HCT116 (cell line): ENCODE measurements around the gene MCUR1. TPM values are rescaled to one million over a fixed set of nuclear protein-coding genes. Genes with fewer than 3 reads are reported as not detected.
"Not testable (repeated sequence)": the region's sequence is repeated elsewhere in the genome, so short reads cannot be mapped to it uniquely, and the experiment has no call there.

Experiments
- ATAC-seq: fragments of 200-7000 bp; cut with Tn5 transposase; 2 replicates; pipeline ENCODE4 v1.9.1; 2020; ENCODE audit warnings: mild to moderate bottlenecking, moderate library complexity
- BruUV-seq: library from RNA; stranded (reverse); fragments of 400-500 nt; replicated peaks from 2 replicates; lab custom pipeline; 2021; lab: Mats Ljungman, UMichigan
- CTCF ChIA-PET: fragments of 300-600 bp; sonication (Branson Sonifier 250); formaldehyde crosslinking; loops from one replicate; lab custom pipeline; 2021; ENCODE audit warnings: antibody characterized with exemption; lab: Charles Lee
- POLR2A ChIA-PET: fragments of 300-600, 350-600 bp; sonication (Branson Sonifier 250); formaldehyde crosslinking; loops from one replicate; lab custom pipeline; 2021; ENCODE audit warnings: antibody characterized with exemption; lab: Charles Lee
- RAD21 ChIA-PET, 2 experiments: fragments of 300-600 bp; sonication (Branson Sonifier 250); formaldehyde crosslinking; loops; one replicate each; lab custom pipeline; 2023; ENCODE audit warnings: low total read pairs in 2 of 2; ENCODE audit not compliant: uncharacterized antibody in 2 of 2, unreplicated experiment in 2 of 2, low non-redundant PET in 1 of 2; lab: Charles Lee
- DNase-seq: peaks from one replicate; pipeline ENCODE4 v3.0.0-alpha.2; 2010; ENCODE audit warnings: low read depth, low spot score
- H2AFZ ChIP-seq: fragments of 200-600 bp; shearing (Covaris generic), sonication (generic); 2 replicates; pipeline ENCODE4 v1.6.1; 2017; ENCODE audit warnings: low read depth, mixed run types, mixed read lengths, antibody characterized with exemption, low read length; ENCODE audit not compliant: poor library complexity, severe bottlenecking
- H3K27ac ChIP-seq: 2 replicates; pipeline ENCODE4 v1.5.1; 2012; ENCODE audit warnings: low read depth, low read length
- H3K27me3 ChIP-seq: fragments of 200-600 bp; sonication (generic); 2 replicates; pipeline ENCODE4 v1.6.1; 2016; ENCODE audit warnings: mixed run types, low read length, mixed read lengths; ENCODE audit not compliant: insufficient read depth
- H3K36me3 ChIP-seq, 2 experiments: fragments of 200-500 bp in 1 of 2; fragments of 200-600 bp in 1 of 2; sonication (Bioruptor generic) in 1 of 2; sonication (generic) in 1 of 2; 2 replicates each; pipeline versions ENCODE4 v1.5.1 to v1.6.1; 2014 to 2016; ENCODE audit warnings: low read length in 2 of 2, inconsistent platforms in 1 of 2, mixed read lengths in 1 of 2, mixed run types in 1 of 2; ENCODE audit not compliant: insufficient read depth in 2 of 2, control insufficient read depth in 1 of 2
- H3K4me1 ChIP-seq, 2 experiments: fragments of 200-600 bp in 1 of 2; sonication (generic) in 1 of 2; 2 replicates each; pipeline versions ENCODE4 v1.5.1 to v1.6.1; 2012 to 2017; ENCODE audit warnings: low read length in 2 of 2, inconsistent platforms in 1 of 2, mild to moderate bottlenecking in 1 of 2, mixed read lengths in 1 of 2, mixed run types in 1 of 2, moderate library complexity in 1 of 2; ENCODE audit not compliant: insufficient read depth in 2 of 2, control insufficient read depth in 1 of 2
- H3K4me2 ChIP-seq: fragments of 200-600 bp; sonication (generic); 2 replicates; pipeline ENCODE4 v1.6.1; 2017; ENCODE audit warnings: mixed run types, low read length, mixed read lengths
- H3K4me3 ChIP-seq, 2 experiments: fragments of 200-600 bp in 1 of 2; sonication (generic) in 1 of 2; replicated peaks in 1 of 2; 2 replicates each; pipeline ENCODE4 v1.5.1; 2011 to 2016; ENCODE audit warnings: low read length in 2 of 2, control low read depth in 1 of 2, low read depth in 1 of 2, mild to moderate bottlenecking in 1 of 2, mixed read lengths in 1 of 2, mixed run types in 1 of 2
- H3K79me2 ChIP-seq: fragments of 200-600 bp; sonication (generic); 2 replicates; pipeline ENCODE4 v1.6.1; 2017; ENCODE audit warnings: mild to moderate bottlenecking, mixed run types, low read length, moderate library complexity, mixed read lengths; ENCODE audit not compliant: insufficient read depth
- H3K9ac ChIP-seq: fragments of 200-600 bp; sonication (generic); 2 replicates; pipeline ENCODE4 v1.6.1; 2016; ENCODE audit warnings: low read length, mixed read lengths
- H3K9me2 ChIP-seq: fragments of 200-600 bp; sonication (generic), shearing (Covaris generic); 2 replicates; pipeline ENCODE4 v1.6.1; 2017; ENCODE audit warnings: mixed run types, mild to moderate bottlenecking, moderate library complexity; ENCODE audit not compliant: insufficient read depth
- H3K9me3 ChIP-seq, 2 experiments: fragments of 200-500 bp in 1 of 2; fragments of 200-600 bp in 1 of 2; sonication (Bioruptor generic) in 1 of 2; sonication (generic) in 1 of 2; 2 replicates each; pipeline ENCODE4 v1.6.1; 2014 to 2017; ENCODE audit warnings: low read length in 2 of 2, mixed read lengths in 2 of 2, inconsistent platforms in 1 of 2, low read depth in 1 of 2, mild to moderate bottlenecking in 1 of 2, mixed run types in 1 of 2, moderate library complexity in 1 of 2; ENCODE audit not compliant: control insufficient read depth in 1 of 2, insufficient read depth in 1 of 2
- H4K20me1 ChIP-seq: fragments of 200-600 bp; sonication (generic), shearing (Covaris generic); 2 replicates; pipeline ENCODE4 v1.6.1; 2017; ENCODE audit warnings: mixed run types, mild to moderate bottlenecking, moderate library complexity; ENCODE audit not compliant: insufficient read depth
- CTCF ChIP-seq, 3 experiments: fragments of 200-600 bp in 1 of 3; sonication (generic) in 1 of 3; IDR thresholded peaks in 2 of 3; conservative IDR thresholded peaks in 1 of 3; 2 replicates each; pipeline ENCODE4 v1.5.1; 2012 to 2017; ENCODE audit warnings: low read depth in 2 of 3, low read length in 2 of 3, antibody characterized with exemption in 1 of 3, borderline replicate concordance in 1 of 3, control low read depth in 1 of 3, mild to moderate bottlenecking in 1 of 3, mixed read lengths in 1 of 3, mixed run types in 1 of 3, moderate library complexity in 1 of 3; ENCODE audit not compliant: insufficient read depth in 1 of 3
- ELF1 ChIP-seq: IDR thresholded peaks from 2 replicates; pipeline ENCODE4 v1.6.1; 2012; ENCODE audit warnings: low read depth, borderline replicate concordance
- FOSL1 ChIP-seq: IDR thresholded peaks from 2 replicates; pipeline ENCODE4 v1.6.1; 2012; ENCODE audit warnings: low read depth
- JUND ChIP-seq: IDR thresholded peaks from 2 replicates; pipeline ENCODE4 v1.6.1; 2012
- MAX ChIP-seq: IDR thresholded peaks from 2 replicates; pipeline ENCODE4 v1.6.1; 2012
- SIN3A ChIP-seq: IDR thresholded peaks from 2 replicates; pipeline ENCODE4 v1.6.1; 2012; ENCODE audit warnings: low read depth
- SRF ChIP-seq: IDR thresholded peaks from 2 replicates; pipeline ENCODE4 v1.6.1; 2012; ENCODE audit warnings: low read depth
- YY1 ChIP-seq: IDR thresholded peaks from 2 replicates; pipeline ENCODE4 v1.6.1; 2011; ENCODE audit warnings: low read length, low read depth, moderate library complexity, mild to moderate bottlenecking; ENCODE audit not compliant: insufficient replicate concordance; ENCODE audit errors: extremely low read depth
- intact Hi-C: fragments of 100-400 bp; cut with micrococcal nuclease; formaldehyde crosslinking; loops from 2 replicates; pipeline ENCODE4 v1.10.0; 2022
- total RNA-seq: library from RNA; stranded (reverse); gene quantifications from one replicate; pipeline ENCODE4 v1.2.1, GENCODE V29; 2021; ENCODE audit not compliant: unreplicated experiment

Gene MCUR1
- total RNA-seq, 1 experiment from 2014 or later: 33.2 TPM

GRCh38 chr6:13863699-13864155, 49.4 kb upstream of the MCUR1 start:
- no peak for DNase-seq

GRCh38 chr6:13860556-13861185, 46.3 kb upstream of the MCUR1 start:
- intact Hi-C loops, CTCF ChIA-PET, POLR2A ChIA-PET, H3K9ac ChIP-seq, H3K9me3 ChIP-seq, H2AFZ ChIP-seq, ATAC-seq, RAD21 ChIA-PET, H3K4me3 ChIP-seq, H3K4me2 ChIP-seq, H3K36me3 ChIP-seq, H4K20me1 ChIP-seq, H3K27ac ChIP-seq, H3K4me1 ChIP-seq, H3K9me2 ChIP-seq, H3K79me2 ChIP-seq, BruUV-seq, DNase-seq, H3K27me3 ChIP-seq: not testable (repeated sequence)

More at GRCh38 chr6:13863699-13864155, 49.4 kb upstream of the MCUR1 start:
- Histone ChIP-seq H3K4me2 (no peak overlapping the region), H3K27me3 (no peaks in the 10 kb centered on the region), H3K4me1 (peaks cover 0 to 5% of the 10 kb centered on the region in 2 experiments; a peak in 2 of 4 replicates), H3K36me3 (no peaks in the 10 kb centered on the region), H3K27ac (no peak overlapping the region)
- ATAC-seq: 0 out of 2 replicates have a peak, but pooled peaks have one; percentile 30
- POLR2A ChIA-PET: no interaction called here
- no peak for TF ChIP-seq SIN3A
- TF ChIP-seq MAX: no peak
- TF ChIP-seq YY1: no peak
- TF ChIP-seq FOSL1: 0 out of 2 replicates have a peak, but pooled peaks have one; percentile 13
- no peak for TF ChIP-seq CTCF (IDR thresholded peaks at IDR 0.05 in 2 of 3, conservative IDR thresholded peaks at IDR 0.05 in 1 of 3; ENCODE audit: borderline replicate concordance in 1 of 3, insufficient read depth in 1 of 3, low read depth in 2 of 3, low read length in 2 of 3)
- TF ChIP-seq ELF1: no peak
- no peak for TF ChIP-seq SRF
- TF ChIP-seq JUND: no peak
- TF ChIP-seq, all 23 proteins: peak for 1
- no peak overlapping the region for H3K4me3 ChIP-seq
- no peaks in the 10 kb centered on the region for H3K9me3 ChIP-seq
- intact Hi-C loops: no loop called here
- H3K79me2 ChIP-seq: no peaks in the 10 kb centered on the region
- BruUV-seq: no TSS peak
- peak overlapping the region; percentile 27 for H2AFZ ChIP-seq
- ChIA-PET RAD21 (no interaction called here), CTCF (no interaction called here)
- H3K9ac ChIP-seq: no peak overlapping the region
- H3K9me2 ChIP-seq: peaks cover 3% of the 10 kb centered on the region; the same call in 1 of the 2 replicates
- H4K20me1 ChIP-seq: no peaks in the 10 kb centered on the region
